ENCODE measurements around the gene KCNJ6. TPM values are rescaled to one million over a fixed set of nuclear protein-coding genes. Genes with fewer than 3 reads are reported as not detected.

KCNJ6 gene
- total and polyA plus RNA-seq, 2 of the 8 experiments (the other 6 are each of a cell fraction or from before 2014, with no cell fraction given), result 0.51 to 1.2 TPM

DNA sequence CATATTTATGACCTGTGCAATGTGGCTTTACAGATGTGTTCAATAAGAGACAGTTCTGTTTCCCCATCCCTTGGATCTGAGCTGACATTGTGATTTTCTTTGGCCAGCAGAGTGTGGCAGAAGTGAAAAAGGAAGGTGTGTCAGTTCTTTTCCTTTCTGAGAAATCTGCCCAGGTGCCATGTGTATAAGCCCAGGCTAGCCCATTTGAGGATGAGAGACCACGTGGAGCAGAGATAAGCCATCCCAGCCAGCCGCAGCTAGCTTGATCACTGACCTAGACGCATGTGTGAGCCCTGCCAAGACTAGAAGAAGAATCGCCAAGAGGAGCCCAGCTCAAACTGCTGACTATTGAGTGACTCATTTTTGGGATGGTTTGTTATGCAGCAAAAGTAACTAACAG lies 127.8 kb downstream of the KCNJ6 start:
- H2AFZ ChIP-seq (ENCODE audit: low read length), result no peak overlapping the region
- H3K9ac ChIP-seq (replicated peaks in 1 of 4; ENCODE audit: extremely low read depth in 1 of 4, low read depth in 3 of 4, low read length in 3 of 4), result no peak overlapping the region
- H2BK15ac ChIP-seq (ENCODE audit: low read length), result no peak overlapping the region
- no peak overlapping the region for H3K4me3 ChIP-seq (ENCODE audit: extremely low read depth in 1 of 4, insufficient read depth in 2 of 4, low read depth in 3 of 4, low read length in 4 of 4)
- no peak overlapping the region for H4K8ac ChIP-seq (ENCODE audit: extremely low read depth, insufficient read depth, low read length)
- H3K27me3 ChIP-seq (replicated peaks in 1 of 4; ENCODE audit: control insufficient read depth in 3 of 4, extremely low read depth in 1 of 4, insufficient read depth in 3 of 4, low read length in 3 of 4), result no peaks in the 10 kb centered on the region
- H3K4ac ChIP-seq (replicated peaks; ENCODE audit: insufficient read length, low read depth, low read length), result no peak overlapping the region
- WGBS, 2 experiments (ENCODE audit: extremely low coverage in 1 of 2, insufficient coverage in 1 of 2, insufficient read length in 1 of 2, insufficient replicate concordance in 2 of 2, low coverage in 1 of 2, low lambda C conversion rate in 2 of 2, missing lambda C conversion rate in 1 of 2), result 82% methylated on average over 4 of the region's 4 CpGs; no CpG with 5 or more reads in 1 of the 2 experiments
- H4K20me1 ChIP-seq (replicated peaks in 1 of 2; ENCODE audit: control insufficient read depth in 1 of 2, insufficient read depth in 2 of 2, low read length in 2 of 2), result no peaks in the 10 kb centered on the region
- H3K27ac ChIP-seq (ENCODE audit: low read depth, low read length), result no peak overlapping the region
- H3K79me2 ChIP-seq (ENCODE audit: control insufficient read depth in 1 of 2, insufficient read depth in 2 of 2, low read length in 2 of 2), result no peaks in the 10 kb centered on the region
- H2BK5ac ChIP-seq (ENCODE audit: low read depth, low read length), result no peak overlapping the region
- H3K56ac ChIP-seq (replicated peaks; ENCODE audit: insufficient read length, low read depth, low read length), result no peak overlapping the region
- no peak overlapping the region for H2BK20ac ChIP-seq (ENCODE audit: low read length)
- H3K9me3 ChIP-seq (ENCODE audit: insufficient read depth in 2 of 2, low read depth in 1 of 2, low read length in 1 of 2), result no peaks in the 10 kb centered on the region
- no peak overlapping the region for H3K18ac ChIP-seq (ENCODE audit: extremely low read depth, low read length)
- CTCF ChIA-PET (ENCODE audit: partially characterized antibody), result no interaction called here
- H4K91ac ChIP-seq (replicated peaks; ENCODE audit: insufficient read length, low read length), result no peak overlapping the region
- H3K79me1 ChIP-seq (ENCODE audit: low read depth, low read length), result no peaks in the 10 kb centered on the region
- H3K4me1 ChIP-seq (replicated peaks in 1 of 4; ENCODE audit: control insufficient read depth in 3 of 4, insufficient read depth in 4 of 4, low read length in 3 of 4), result no peaks in the 10 kb centered on the region
- H3K14ac ChIP-seq (ENCODE audit: insufficient read length), result no peak overlapping the region
- H2AK5ac ChIP-seq (ENCODE audit: low read depth, low read length), result no peak overlapping the region
- no peaks in the 10 kb centered on the region for H3K23me2 ChIP-seq (ENCODE audit: low read depth, low read length)
- no peak for FAIRE-seq
- POLR2A ChIA-PET (ENCODE audit: partially characterized antibody), result no interaction called here
- H3K36me3 ChIP-seq (ENCODE audit: control insufficient read depth in 2 of 4, insufficient read depth in 4 of 4, low read length in 3 of 4), result no peaks in the 10 kb centered on the region
- no peak overlapping the region for H2BK120ac ChIP-seq (replicated peaks; ENCODE audit: low read depth, low read length)
- H4K5ac ChIP-seq (ENCODE audit: insufficient read length, low read depth, low read length), result no peak overlapping the region
- no peak overlapping the region for H3K4me2 ChIP-seq (ENCODE audit: insufficient read depth in 1 of 2, low read depth in 2 of 2, low read length in 2 of 2)
- H3K23ac ChIP-seq (ENCODE audit: insufficient read length), result no peak overlapping the region
- H2BK12ac ChIP-seq (ENCODE audit: low read depth, low read length), result no peak overlapping the region
- DNase-seq (ENCODE audit: low read depth in 1 of 2, low spot score in 2 of 2), result no peak
- TF ChIP-seq EP300 (IDR thresholded peaks at IDR 0.05; ENCODE audit: borderline replicate concordance in 1 of 2, low read depth in 2 of 2, low read length in 2 of 2) (no peak), BCL11A (IDR thresholded peaks at IDR 0.05; ENCODE audit: low read depth in 2 of 2, low read length in 2 of 2) (no peak), CTBP2 (IDR thresholded peaks at IDR 0.05; ENCODE audit: borderline replicate concordance, insufficient read depth, insufficient read length, low read length) (no peak), HDAC2 (IDR thresholded peaks at IDR 0.05; ENCODE audit: borderline replicate concordance in 1 of 2, low read depth in 2 of 2, low read length in 2 of 2) (no peak), SP1 (IDR thresholded peaks at IDR 0.05; ENCODE audit: low read depth, low read length) (no peak)
- TF ChIP-seq, protein P1, sequence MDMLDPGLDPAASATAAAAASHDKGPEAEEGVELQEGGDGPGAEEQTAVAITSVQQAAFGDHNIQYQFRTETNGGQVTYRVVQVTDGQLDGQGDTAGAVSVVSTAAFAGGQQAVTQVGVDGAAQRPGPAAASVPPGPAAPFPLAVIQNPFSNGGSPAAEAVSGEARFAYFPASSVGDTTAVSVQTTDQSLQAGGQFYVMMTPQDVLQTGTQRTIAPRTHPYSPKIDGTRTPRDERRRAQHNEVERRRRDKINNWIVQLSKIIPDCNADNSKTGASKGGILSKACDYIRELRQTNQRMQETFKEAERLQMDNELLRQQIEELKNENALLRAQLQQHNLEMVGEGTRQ (IDR thresholded peaks at IDR 0.05; ENCODE audit: low read length), result no peak
- TF ChIP-seq, protein P2, sequence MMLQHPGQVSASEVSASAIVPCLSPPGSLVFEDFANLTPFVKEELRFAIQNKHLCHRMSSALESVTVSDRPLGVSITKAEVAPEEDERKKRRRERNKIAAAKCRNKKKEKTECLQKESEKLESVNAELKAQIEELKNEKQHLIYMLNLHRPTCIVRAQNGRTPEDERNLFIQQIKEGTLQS (IDR thresholded peaks at IDR 0.05; ENCODE audit: insufficient read depth, low read depth, low read length), result no peak
